ENCODE measurements around the gene RTN4R.

The RTN4R gene

DNA sequence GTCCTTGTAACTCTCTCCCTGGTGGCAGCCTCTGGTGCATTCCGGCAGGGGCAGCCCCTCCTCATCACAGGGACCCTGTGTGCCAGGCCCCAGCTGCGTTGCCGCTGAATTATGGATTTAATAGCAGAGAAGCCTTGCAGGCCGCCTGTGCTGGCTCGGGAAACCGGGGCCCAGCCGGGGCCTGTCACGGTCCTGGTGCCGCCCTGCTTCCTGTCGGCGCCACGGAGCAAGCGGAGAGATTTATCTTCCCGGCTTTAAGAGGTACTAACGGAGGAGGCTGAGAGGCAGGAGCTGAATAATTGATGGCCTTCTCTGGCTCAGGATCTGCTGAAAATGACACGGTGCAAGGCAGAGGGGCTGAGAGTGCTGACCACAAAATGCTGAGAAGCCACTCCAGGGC, 63.3 kb downstream of the RTN4R start:
- no peak for TF ChIP-seq POLR2AphosphoS5 (IDR thresholded peaks at IDR 0.05; ENCODE audit: low read depth, low read length)
- no peak for TF ChIP-seq FOXP2 (optimal IDR thresholded peaks at IDR 0.05; ENCODE audit: borderline replicate concordance, extremely low read depth, extremely low read length, insufficient read depth)
- TF ChIP-seq TAF1 (IDR thresholded peaks at IDR 0.05; ENCODE audit: borderline replicate concordance, insufficient read depth, low read length), result no peak

DNA sequence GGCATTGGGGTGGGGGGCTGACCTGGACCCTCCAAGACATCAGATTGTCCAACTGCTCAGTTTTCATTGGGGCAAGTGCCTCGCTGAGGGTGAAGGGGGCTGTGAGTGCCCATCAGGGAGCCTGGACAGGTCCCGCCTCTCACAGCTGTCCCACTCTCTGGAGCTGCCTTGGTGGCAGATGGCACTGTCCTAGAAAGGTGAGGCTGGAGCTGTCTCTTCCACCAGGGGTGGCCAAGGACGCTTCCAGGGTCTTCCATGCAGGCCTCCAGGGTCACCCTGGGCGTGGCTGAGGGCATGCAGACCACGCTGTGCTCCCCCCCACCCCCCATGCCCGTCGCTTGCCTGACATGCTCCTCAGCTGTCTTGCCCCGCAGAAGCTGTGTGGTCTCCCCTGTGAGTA, 63.8 kb downstream of the RTN4R start:
- TF ChIP-seq POLR2AphosphoS5 (IDR thresholded peaks at IDR 0.05; ENCODE audit: low read depth, low read length) (no peak), FOXP2 (optimal IDR thresholded peaks at IDR 0.05; ENCODE audit: borderline replicate concordance, extremely low read depth, extremely low read length, insufficient read depth) (no peak), SIN3A (IDR thresholded peaks at IDR 0.05; ENCODE audit: borderline replicate concordance, insufficient read depth, low read length) (no peak), TAF1 (IDR thresholded peaks at IDR 0.05; ENCODE audit: borderline replicate concordance, insufficient read depth, low read length) (no peak)
- TF ChIP-seq, protein P1, sequence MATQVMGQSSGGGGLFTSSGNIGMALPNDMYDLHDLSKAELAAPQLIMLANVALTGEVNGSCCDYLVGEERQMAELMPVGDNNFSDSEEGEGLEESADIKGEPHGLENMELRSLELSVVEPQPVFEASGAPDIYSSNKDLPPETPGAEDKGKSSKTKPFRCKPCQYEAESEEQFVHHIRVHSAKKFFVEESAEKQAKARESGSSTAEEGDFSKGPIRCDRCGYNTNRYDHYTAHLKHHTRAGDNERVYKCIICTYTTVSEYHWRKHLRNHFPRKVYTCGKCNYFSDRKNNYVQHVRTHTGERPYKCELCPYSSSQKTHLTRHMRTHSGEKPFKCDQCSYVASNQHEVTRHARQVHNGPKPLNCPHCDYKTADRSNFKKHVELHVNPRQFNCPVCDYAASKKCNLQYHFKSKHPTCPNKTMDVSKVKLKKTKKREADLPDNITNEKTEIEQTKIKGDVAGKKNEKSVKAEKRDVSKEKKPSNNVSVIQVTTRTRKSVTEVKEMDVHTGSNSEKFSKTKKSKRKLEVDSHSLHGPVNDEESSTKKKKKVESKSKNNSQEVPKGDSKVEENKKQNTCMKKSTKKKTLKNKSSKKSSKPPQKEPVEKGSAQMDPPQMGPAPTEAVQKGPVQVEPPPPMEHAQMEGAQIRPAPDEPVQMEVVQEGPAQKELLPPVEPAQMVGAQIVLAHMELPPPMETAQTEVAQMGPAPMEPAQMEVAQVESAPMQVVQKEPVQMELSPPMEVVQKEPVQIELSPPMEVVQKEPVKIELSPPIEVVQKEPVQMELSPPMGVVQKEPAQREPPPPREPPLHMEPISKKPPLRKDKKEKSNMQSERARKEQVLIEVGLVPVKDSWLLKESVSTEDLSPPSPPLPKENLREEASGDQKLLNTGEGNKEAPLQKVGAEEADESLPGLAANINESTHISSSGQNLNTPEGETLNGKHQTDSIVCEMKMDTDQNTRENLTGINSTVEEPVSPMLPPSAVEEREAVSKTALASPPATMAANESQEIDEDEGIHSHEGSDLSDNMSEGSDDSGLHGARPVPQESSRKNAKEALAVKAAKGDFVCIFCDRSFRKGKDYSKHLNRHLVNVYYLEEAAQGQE (IDR thresholded peaks at IDR 0.05; ENCODE audit: insufficient read depth in 1 of 2, low read depth in 2 of 2, low read length in 2 of 2), result no peak

DNA sequence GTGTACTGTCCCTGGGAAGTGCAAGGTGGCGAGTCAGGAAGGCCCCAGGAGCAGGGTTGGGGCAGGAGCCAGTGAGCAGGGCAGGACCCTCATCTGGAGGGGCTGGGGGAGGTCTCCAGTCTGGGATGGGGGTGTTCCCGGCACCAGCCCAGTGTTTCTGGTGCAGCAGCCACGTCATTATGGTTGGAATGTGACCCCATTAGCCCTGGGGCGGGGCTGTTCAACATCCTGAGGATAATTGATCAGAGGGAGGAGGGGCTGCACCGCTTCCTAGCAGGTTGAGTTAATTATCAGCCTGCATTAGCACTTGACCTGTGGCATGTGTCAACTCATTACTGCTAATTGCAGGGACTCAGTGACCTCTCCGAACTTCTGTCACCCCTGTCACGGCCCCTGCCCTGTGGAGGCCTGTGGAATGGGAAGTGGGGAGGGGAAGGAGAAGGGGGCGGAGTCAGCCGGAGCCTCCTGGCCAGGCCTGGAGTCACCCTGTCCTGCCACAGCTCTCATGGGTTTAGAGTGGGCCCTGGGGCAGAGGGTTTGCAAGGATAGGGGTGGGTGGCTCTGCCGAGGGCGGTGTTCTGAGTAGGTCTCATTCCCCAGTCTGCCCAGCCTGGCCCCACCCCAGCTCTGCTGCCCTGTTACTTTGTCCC, 64.4 kb downstream of the RTN4R start:
- TF ChIP-seq FOXP2 (optimal IDR thresholded peaks at IDR 0.05; ENCODE audit: borderline replicate concordance, extremely low read depth, extremely low read length, insufficient read depth), result no peak
- TF ChIP-seq SIN3A (IDR thresholded peaks at IDR 0.05; ENCODE audit: borderline replicate concordance, insufficient read depth, low read length), result no peak
- no peak for TF ChIP-seq TAF1 (IDR thresholded peaks at IDR 0.05; ENCODE audit: borderline replicate concordance, insufficient read depth, low read length)
- TF ChIP-seq POLR2AphosphoS5 (IDR thresholded peaks at IDR 0.05; ENCODE audit: low read depth, low read length), result no peak
- TF ChIP-seq, protein P1 (IDR thresholded peaks at IDR 0.05; ENCODE audit: insufficient read depth in 1 of 2, low read depth in 2 of 2, low read length in 2 of 2), result no peak

DNA sequence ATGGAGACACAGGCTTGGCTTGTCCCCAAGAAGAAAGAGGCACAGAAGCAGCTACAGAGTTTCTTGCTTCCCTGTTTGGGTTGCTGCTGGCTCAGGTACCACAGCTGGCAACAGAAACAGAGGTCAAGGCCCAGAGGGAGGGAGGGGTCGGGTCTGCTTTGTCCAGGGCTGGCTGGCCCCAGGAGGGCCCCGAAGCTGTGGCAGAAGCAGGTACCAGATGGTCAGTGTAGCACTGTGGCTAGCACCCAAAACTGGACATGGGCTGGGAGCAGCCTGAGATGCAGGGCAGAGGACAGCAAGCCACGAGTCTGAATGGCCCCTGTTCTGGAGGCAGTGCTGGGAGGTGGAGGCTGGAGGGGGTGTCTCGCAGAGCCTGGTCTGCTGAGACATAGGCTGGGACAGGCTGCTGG, 65.0 kb downstream of the RTN4R start:
- TF ChIP-seq, protein P1 (IDR thresholded peaks at IDR 0.05; ENCODE audit: insufficient read depth in 1 of 2, low read depth in 2 of 2, low read length in 2 of 2), result no peak
- TF ChIP-seq FOXP2 (optimal IDR thresholded peaks at IDR 0.05; ENCODE audit: borderline replicate concordance, extremely low read depth, extremely low read length, insufficient read depth) (no peak), SIN3A (IDR thresholded peaks at IDR 0.05; ENCODE audit: borderline replicate concordance, insufficient read depth, low read length) (no peak), POLR2AphosphoS5 (IDR thresholded peaks at IDR 0.05; ENCODE audit: low read depth, low read length) (no peak), TAF1 (IDR thresholded peaks at IDR 0.05; ENCODE audit: borderline replicate concordance, insufficient read depth, low read length) (no peak)

DNA sequence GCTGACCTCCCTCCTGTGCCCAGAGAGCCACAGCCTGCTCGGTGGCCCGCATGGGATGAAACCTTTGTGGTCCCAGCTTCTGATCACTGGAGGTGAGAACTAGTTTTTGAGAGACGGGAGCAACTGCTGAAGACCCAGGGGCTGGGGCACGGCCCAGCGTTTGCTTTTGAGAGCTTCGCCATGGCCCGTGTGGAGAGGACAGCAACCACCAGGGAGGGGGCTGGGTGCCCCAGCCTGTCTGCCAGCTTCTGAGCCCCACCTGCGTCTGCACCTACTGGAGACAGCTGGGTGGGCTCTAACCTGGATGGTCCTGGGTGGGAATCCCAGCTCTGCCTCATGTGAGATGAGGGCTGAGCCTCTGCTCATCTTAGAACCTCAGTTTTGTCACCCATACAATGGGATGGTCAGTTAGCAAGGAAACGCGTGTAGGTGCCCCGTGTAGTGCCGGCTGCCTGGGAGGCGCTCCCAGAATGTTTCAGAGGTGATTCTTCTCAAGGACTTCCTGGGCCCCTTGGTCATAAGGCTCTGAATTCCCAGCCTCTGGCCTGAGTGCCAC, 66.2 kb downstream of the RTN4R start:
- TF ChIP-seq FOXP2 (optimal IDR thresholded peaks at IDR 0.05; ENCODE audit: borderline replicate concordance, extremely low read depth, extremely low read length, insufficient read depth), result no peak
- no peak for TF ChIP-seq POLR2AphosphoS5 (IDR thresholded peaks at IDR 0.05; ENCODE audit: low read depth, low read length)
- no peak for TF ChIP-seq SIN3A (IDR thresholded peaks at IDR 0.05; ENCODE audit: borderline replicate concordance, insufficient read depth, low read length)
- TF ChIP-seq TAF1 (IDR thresholded peaks at IDR 0.05; ENCODE audit: borderline replicate concordance, insufficient read depth, low read length), result no peak
- TF ChIP-seq, protein P1 (IDR thresholded peaks at IDR 0.05; ENCODE audit: insufficient read depth in 1 of 2, low read depth in 2 of 2, low read length in 2 of 2), result no peak

Data from PFSK-1 (cell line).